Uterus (tissue), 4 donors: ENCODE data around the gene EMC1. TPM values are rescaled to one million over a fixed set of nuclear protein-coding genes. Genes with fewer than 3 reads are reported as not detected.
"Not testable (repeated sequence)": the region's sequence is repeated elsewhere in the genome, so short reads cannot be mapped to it uniquely, and the experiment has no call there.

Source experiments
- DNase-seq, 2 donors: peaks; one replicate each; pipeline ENCODE4 v3.0.0-alpha.2; 2019 to 2020
- H3K27ac ChIP-seq, 2 donors: fragments of 200-600 bp; sonication (generic); 1 replicate in 1 of 2; 2 replicates in 1 of 2; pipeline ENCODE4 v1.5.1; 2016 to 2018
- H3K27me3 ChIP-seq, 2 donors: fragments of 200-600 bp; sonication (generic); one replicate each; pipeline ENCODE4 v1.5.1; 2018 to 2019; ENCODE audit warnings: control low read depth in 1 of 2
- H3K36me3 ChIP-seq, 2 donors: fragments of 200-600 bp; sonication (generic); one replicate each; pipeline ENCODE4 v1.5.1; 2019; ENCODE audit warnings: control low read depth in 1 of 2
- H3K4me1 ChIP-seq, 2 donors: fragments of 200-600 bp; sonication (generic); one replicate each; pipeline ENCODE4 v1.5.1; 2018 to 2019; ENCODE audit warnings: control low read depth in 1 of 2
- H3K4me3 ChIP-seq, 2 donors: fragments of 200-600 bp; sonication (generic); 1 replicate in 1 of 2; 2 replicates in 1 of 2; pipeline ENCODE4 v1.5.1; 2018 to 2019; ENCODE audit warnings: mild to moderate bottlenecking in 1 of 2
- H3K9me3 ChIP-seq, 2 donors: fragments of 200-600 bp; sonication (generic); one replicate each; pipeline ENCODE4 v1.5.1; 2019; ENCODE audit warnings: control low read depth in 1 of 2
- POLR2A ChIP-seq, 2 donors: fragments of 450-650 bp; IDR thresholded peaks; one replicate each; pipeline ENCODE4 v1.6.1; 2016; ENCODE audit warnings: antibody characterized with exemption in 2 of 2, mild to moderate bottlenecking in 1 of 2, moderate library complexity in 1 of 2
- intact Hi-C: fragments of 100-400 bp; cut with DNase I; formaldehyde crosslinking; loops from one replicate; pipeline ENCODE4 v1.15.1; 2023; ENCODE audit warnings: low total_unique reads
- total RNA-seq, 4 donors: library from RNA; depleted of rRNA in 3 of 4; stranded (reverse); fragments of >200 nt in 3 of 4; gene quantifications; one replicate each; pipeline versions ENCODE4 v1.1.0 to v1.2.4, GENCODE V29; 2014 to 2023
- TF ChIP-seq, protein P1 (sequence below), 4 experiments: fragments of 200-600 bp in 2 of 4; fragments of 450-650 bp in 2 of 4; sonication (generic) in 2 of 4; IDR thresholded peaks; one replicate each; pipeline ENCODE4 v1.5.1; 2016 to 2019; ENCODE audit warnings: antibody characterized with exemption in 4 of 4, mild to moderate bottlenecking in 2 of 4, moderate library complexity in 1 of 4
- donor health status: DM: yes; HTN: yes; CAD: no.

Gene EMC1
- total RNA-seq, 4 donors from 2014 or later = 19.4 to 63.9 (median 41.3) TPM

DNA sequence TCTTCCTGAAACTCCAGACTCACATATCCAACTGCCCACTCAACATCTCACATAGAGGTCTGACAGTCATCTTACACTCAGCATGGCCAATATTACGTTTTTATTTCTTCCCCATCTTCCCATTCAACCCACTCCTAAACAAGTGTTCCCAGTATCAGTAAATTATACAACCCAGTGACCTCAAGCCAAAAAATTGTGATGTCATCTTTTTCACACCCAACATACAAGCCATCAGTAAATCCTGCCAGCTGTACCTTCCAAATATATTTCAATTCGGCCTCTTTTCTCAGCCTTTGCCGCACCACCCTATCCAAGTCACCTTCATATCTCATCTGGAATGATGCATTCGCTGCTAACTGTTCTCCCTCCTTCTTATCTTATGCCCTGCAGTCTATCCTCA, 60.9 kb downstream of the EMC1 start:
- H3K36me3 ChIP-seq = no peaks in the 10 kb centered on the region

DNA sequence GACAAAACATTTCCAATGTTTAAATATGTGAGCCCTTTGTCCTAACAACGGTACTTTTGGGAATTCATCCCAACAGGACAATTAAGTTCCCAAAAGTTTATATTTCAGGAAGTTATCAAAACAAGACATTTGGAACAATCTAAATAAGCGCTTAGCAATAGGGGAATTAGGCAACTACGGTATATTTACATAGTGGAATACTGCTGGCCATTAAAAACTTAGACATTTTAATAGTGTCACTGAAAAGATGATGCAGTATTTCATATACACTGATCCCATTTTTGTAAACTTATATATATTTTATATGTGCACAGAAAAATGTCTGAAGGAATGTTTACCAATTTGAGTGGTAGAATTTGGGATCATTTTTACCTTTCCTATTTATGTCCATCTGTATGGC, 62.1 kb downstream of the EMC1 start:
- H3K27me3 ChIP-seq = no peaks in the 10 kb centered on the region
- no peak overlapping the region for H3K27ac ChIP-seq
- TF ChIP-seq, protein P1, sequence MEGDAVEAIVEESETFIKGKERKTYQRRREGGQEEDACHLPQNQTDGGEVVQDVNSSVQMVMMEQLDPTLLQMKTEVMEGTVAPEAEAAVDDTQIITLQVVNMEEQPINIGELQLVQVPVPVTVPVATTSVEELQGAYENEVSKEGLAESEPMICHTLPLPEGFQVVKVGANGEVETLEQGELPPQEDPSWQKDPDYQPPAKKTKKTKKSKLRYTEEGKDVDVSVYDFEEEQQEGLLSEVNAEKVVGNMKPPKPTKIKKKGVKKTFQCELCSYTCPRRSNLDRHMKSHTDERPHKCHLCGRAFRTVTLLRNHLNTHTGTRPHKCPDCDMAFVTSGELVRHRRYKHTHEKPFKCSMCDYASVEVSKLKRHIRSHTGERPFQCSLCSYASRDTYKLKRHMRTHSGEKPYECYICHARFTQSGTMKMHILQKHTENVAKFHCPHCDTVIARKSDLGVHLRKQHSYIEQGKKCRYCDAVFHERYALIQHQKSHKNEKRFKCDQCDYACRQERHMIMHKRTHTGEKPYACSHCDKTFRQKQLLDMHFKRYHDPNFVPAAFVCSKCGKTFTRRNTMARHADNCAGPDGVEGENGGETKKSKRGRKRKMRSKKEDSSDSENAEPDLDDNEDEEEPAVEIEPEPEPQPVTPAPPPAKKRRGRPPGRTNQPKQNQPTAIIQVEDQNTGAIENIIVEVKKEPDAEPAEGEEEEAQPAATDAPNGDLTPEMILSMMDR (IDR thresholded peaks at IDR 0.05) = no peak
- no peak for TF ChIP-seq POLR2A (IDR thresholded peaks at IDR 0.05)
- no peak for DNase-seq
- intact Hi-C loops = no loop called here
- H3K4me1 ChIP-seq = no peaks in the 10 kb centered on the region
- H3K4me3 ChIP-seq = no peak overlapping the region
- no peaks in the 10 kb centered on the region for H3K36me3 ChIP-seq
- H3K9me3 ChIP-seq = no peaks in the 10 kb centered on the region

More for the DNA sequence above, 60.9 kb downstream of the EMC1 start:
- no peak for DNase-seq
- Histone ChIP-seq H3K27me3 (no peaks in the 10 kb centered on the region), H3K9me3 (no peaks in the 10 kb centered on the region), H3K27ac (no peak overlapping the region), H3K4me3 (no peak overlapping the region), H3K4me1 (no peaks in the 10 kb centered on the region)
- intact Hi-C loops = no loop called here
- TF ChIP-seq POLR2A (IDR thresholded peaks at IDR 0.05) = no peak
- TF ChIP-seq, protein P1 (IDR thresholded peaks at IDR 0.05) = no peak

- Histone ChIP-seq H3K9me3 (no peaks in the 10 kb centered on the region), H3K4me3 (no peak overlapping the region), H3K36me3 (no peaks in the 10 kb centered on the region), H3K27ac (no peak overlapping the region), H3K4me1 (no peaks in the 10 kb centered on the region), H3K27me3 (no peaks in the 10 kb centered on the region)
- intact Hi-C loops = no loop called here
- TF ChIP-seq POLR2A (IDR thresholded peaks at IDR 0.05) = no peak
- TF ChIP-seq, protein P1 (IDR thresholded peaks at IDR 0.05) = no peak
- DNase-seq = no peak
Measured at GRCh38 chr1:19187852-19188251, 63.5 kb downstream of the EMC1 start.

DNA sequence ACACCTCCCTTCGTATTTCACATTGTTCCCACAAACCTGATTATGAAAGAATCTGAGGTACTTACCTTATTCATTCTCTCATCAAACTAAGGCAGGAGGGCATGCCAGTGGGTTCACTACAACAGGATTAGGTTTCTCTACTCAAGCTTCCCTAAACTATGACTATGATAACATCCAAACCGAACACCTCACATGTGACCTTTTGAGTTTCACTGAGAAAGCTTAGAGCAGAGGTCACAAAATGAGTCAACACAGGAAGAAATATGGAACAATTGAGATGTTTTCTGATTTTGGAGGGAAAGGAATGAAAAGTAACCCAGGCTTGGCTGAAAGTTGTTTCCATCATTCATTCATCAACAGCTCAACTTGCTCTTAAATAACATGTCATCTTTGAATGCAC, 65.3 kb downstream of the EMC1 start:
- TF ChIP-seq, protein P1 (IDR thresholded peaks at IDR 0.05) = no peak
- no peak for TF ChIP-seq POLR2A (IDR thresholded peaks at IDR 0.05)
- Histone ChIP-seq H3K27ac (no peak overlapping the region), H3K4me1 (no peaks in the 10 kb centered on the region), H3K4me3 (no peak overlapping the region), H3K36me3 (peaks cover 0 to 3% of the 10 kb centered on the region in 2 donors), H3K27me3 (no peaks in the 10 kb centered on the region), H3K9me3 (no peaks in the 10 kb centered on the region)
- intact Hi-C loops = no loop called here
- no peak for DNase-seq

DNA sequence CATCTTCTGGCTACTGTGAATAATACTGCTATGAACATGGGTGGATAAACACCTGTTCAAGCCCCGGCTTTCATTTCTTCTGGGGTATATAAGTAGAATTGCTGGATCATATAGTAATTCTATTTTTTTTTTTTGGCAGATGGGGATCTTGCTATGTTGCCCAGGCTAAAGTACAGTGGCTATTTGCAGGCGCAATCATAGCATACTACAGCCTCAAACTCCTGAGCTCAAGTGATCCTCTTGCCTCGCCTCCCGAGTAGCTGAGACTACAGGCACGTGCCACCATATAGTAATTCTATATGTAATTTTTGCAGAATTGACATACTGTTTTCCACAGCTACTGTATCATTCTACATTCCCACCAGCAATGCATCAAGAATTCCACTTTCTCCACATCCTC, 69.1 kb downstream of the EMC1 start:
- Histone ChIP-seq H3K36me3 (peaks cover 0 to 3% of the 10 kb centered on the region in 2 donors), H3K9me3 (no peaks in the 10 kb centered on the region), H3K27me3 (no peaks in the 10 kb centered on the region), H3K4me1 (no peaks in the 10 kb centered on the region), H3K27ac (no peak overlapping the region), H3K4me3 (no peak overlapping the region)
- intact Hi-C loops = no loop called here
- no peak for DNase-seq
- no peak for TF ChIP-seq POLR2A (IDR thresholded peaks at IDR 0.05)
- TF ChIP-seq, protein P1 (IDR thresholded peaks at IDR 0.05) = no peak

DNA sequence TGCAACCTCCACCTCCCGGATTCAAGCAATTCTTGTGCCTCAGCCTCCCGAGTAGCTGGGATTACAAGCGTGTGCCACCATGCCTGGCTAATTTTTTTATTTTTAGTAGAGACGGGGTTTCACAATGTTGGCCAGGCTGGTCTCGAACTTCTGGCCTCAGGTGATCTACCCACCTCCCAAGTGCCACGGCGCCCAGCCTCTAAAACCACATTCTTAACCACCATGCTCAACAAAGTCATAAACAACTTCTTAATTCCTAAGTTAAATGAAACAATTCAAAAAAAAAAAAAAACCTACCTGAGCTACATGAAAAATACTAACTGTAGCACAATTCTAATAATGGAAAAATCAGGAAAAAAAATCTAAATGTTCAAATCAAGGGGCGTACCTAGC, 71.1 kb downstream of the EMC1 start:
- H3K36me3 ChIP-seq, H3K4me3 ChIP-seq, H3K4me1 ChIP-seq, H3K9me3 ChIP-seq, H3K27me3 ChIP-seq, DNase-seq, H3K27ac ChIP-seq, intact Hi-C loops: not testable (repeated sequence)
